Thymus (tissue), 11 donors: ENCODE data around the gene ZCCHC7. TPM values are rescaled to one million over a fixed set of nuclear protein-coding genes. Genes with fewer than 3 reads are reported as not detected.

Source experiments
- DNase-seq, 9 donors: peaks; one replicate each; pipeline ENCODE4 v3.0.0-alpha.2; 2013; ENCODE audit warnings: low spot score in 9 of 9, low read depth in 6 of 9, missing footprints in 1 of 9
- H3K27ac ChIP-seq, 2 donors: one replicate each; pipeline ENCODE4 v1.5.1; 2013; ENCODE audit warnings: control low read depth in 1 of 2, low read depth in 1 of 2, low read length in 1 of 2, mild to moderate bottlenecking in 1 of 2, moderate library complexity in 1 of 2
- H3K27me3 ChIP-seq, 2 donors: one replicate each; pipeline ENCODE4 v1.5.1; 2013; ENCODE audit warnings: low read length in 1 of 2; ENCODE audit not compliant: control insufficient read depth in 2 of 2, insufficient read depth in 1 of 2
- H3K36me3 ChIP-seq, 2 donors: one replicate each; pipeline ENCODE4 v1.5.1; 2013; ENCODE audit warnings: low read length in 1 of 2, mild to moderate bottlenecking in 1 of 2, moderate library complexity in 1 of 2; ENCODE audit not compliant: control insufficient read depth in 2 of 2, insufficient read depth in 2 of 2
- H3K4me1 ChIP-seq, 2 donors: one replicate each; pipeline ENCODE4 v1.5.1; 2013; ENCODE audit warnings: low read length in 2 of 2; ENCODE audit not compliant: control insufficient read depth in 2 of 2, insufficient read depth in 2 of 2
- H3K4me3 ChIP-seq, 2 donors: one replicate each; pipeline ENCODE4 v1.5.1; 2013; ENCODE audit warnings: low read length in 2 of 2, control low read depth in 1 of 2, mild to moderate bottlenecking in 1 of 2
- H3K9me3 ChIP-seq, 2 donors: one replicate each; pipeline ENCODE4 v1.5.1; 2013; ENCODE audit warnings: low read length in 1 of 2, mild to moderate bottlenecking in 1 of 2; ENCODE audit not compliant: control insufficient read depth in 2 of 2, insufficient read depth in 1 of 2
- WGBS: extraction: QIAGEN DNeasy Blood & Tissue Kit; methylation state at CpG from one replicate; pipeline ENCODE4 v1.1.7; 2013; 5-methylcytosine and 5-hydroxymethylcytosine counted together
- polyA plus RNA-seq: library from polyadenylated mRNA; stranded (reverse); fragments of 200-250 nt; gene quantifications from one replicate; pipeline ENCODE4 v1.2.3, GENCODE V29; 2013
- total RNA-seq: library from RNA; stranded (reverse); fragments of 120-200 nt; gene quantifications from one replicate; pipeline ENCODE4 v1.2.4, GENCODE V29; 2013
- donor health status: healthy.

Gene ZCCHC7
- total and polyA plus RNA-seq, 2 donors, result 21.8 to 22.6 TPM

DNA sequence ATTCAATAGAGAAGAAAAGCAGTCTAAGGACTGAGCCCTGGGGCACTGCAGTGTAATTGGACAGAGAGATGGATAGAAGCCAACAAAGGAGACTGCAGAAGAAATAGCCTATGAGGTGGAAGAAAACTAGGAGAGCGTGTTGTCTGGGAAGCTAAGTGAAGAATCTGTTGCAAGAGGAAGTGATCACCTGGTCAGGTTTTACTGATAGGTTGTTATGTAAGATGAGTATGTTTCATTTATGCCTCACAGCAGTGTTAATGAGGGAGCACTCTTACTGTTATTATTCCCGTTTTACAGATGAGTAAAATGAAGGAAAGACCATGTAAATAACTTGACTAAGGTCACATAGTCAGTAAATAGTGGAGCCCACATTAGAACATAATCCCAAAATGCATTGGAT is 222.1 kb downstream of the ZCCHC7 start:
- H3K9me3 ChIP-seq, result no peaks in the 10 kb centered on the region
- no peaks in the 10 kb centered on the region for H3K4me1 ChIP-seq
- H3K27ac ChIP-seq, result no peak overlapping the region
- no peak overlapping the region for H3K4me3 ChIP-seq
- no peaks in the 10 kb centered on the region for H3K36me3 ChIP-seq
- no peaks in the 10 kb centered on the region for H3K27me3 ChIP-seq
- 99% methylated on average over 2 of the region's 2 CpGs for WGBS
- DNase-seq, result no peak

DNA sequence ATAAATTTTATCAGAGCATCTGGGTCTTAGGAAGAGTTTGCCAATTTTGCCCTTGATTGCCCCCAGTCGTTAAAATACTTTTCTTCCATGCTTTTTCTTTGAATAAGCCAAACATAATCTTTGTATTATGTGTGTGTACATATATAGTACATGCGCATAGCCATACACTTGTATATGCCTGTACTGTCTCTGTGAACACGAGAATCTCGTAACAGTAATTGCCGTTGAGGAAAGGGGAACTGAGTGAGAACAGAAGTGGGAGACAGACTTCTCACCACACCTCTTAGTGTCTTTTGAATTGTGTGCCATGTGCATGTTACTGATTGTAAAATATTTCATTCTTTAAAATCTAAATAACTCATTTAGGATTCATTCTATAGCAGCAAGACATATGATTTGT is 222.5 kb downstream of the ZCCHC7 start:
- no peaks in the 10 kb centered on the region for H3K4me1 ChIP-seq
- H3K9me3 ChIP-seq, result no peaks in the 10 kb centered on the region
- 88% methylated on average over 5 of the region's 5 CpGs for WGBS
- H3K27ac ChIP-seq, result no peak overlapping the region
- H3K27me3 ChIP-seq, result no peaks in the 10 kb centered on the region
- H3K36me3 ChIP-seq, result no peaks in the 10 kb centered on the region
- H3K4me3 ChIP-seq, result no peak overlapping the region
- DNase-seq, result no peak

DNA sequence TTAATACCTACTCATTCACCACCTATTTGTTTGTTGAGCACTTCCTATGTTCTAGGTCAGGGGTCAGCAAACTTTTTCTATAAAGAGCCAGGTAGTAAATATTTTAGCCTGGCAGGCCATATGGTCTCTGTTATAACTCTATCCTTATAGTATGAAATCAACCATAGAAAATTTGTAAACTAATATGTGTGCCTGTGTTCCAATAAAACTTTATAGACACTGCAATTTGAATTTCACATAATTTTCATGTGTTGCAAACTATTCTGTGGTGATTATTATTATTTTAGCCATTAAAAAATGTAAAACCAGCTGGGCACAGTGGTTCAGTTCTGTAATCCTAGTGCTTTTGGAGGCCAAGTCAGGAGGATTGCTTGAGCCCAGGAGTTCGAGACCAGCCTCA is 223.3 kb downstream of the ZCCHC7 start:
- Histone ChIP-seq H3K4me1 (no peaks in the 10 kb centered on the region), H3K36me3 (no peaks in the 10 kb centered on the region), H3K9me3 (no peaks in the 10 kb centered on the region), H3K27ac (no peak overlapping the region), H3K4me3 (no peak overlapping the region), H3K27me3 (no peaks in the 10 kb centered on the region)
- WGBS, result 98% methylated on average over 1 of the region's 1 CpG
- no peak for DNase-seq

DNA sequence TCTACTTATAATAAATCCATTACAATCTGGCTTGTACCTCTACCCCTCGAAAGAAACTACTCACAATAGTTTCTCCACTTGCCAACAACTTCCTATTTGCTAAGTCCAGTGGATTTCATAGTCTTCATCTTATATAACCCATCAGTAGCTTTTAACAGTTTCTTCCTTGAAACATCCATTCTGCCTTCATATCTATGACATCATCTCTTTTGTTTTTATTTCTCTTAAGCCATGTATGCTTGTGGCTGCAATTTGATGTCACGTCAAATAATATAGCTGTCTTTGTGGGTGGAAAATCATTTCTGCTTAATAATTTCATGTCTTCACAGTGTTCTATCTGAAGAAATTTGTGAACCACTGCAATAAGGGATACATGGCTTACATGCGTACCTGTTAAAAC is 224.7 kb downstream of the ZCCHC7 start:
- peaks cover 0 to 3% of the 10 kb centered on the region in 2 donors for H3K36me3 ChIP-seq
- H3K9me3 ChIP-seq, result no peaks in the 10 kb centered on the region
- no peaks in the 10 kb centered on the region for H3K27me3 ChIP-seq
- DNase-seq, result no peak
- H3K4me3 ChIP-seq, result no peak overlapping the region
- H3K4me1 ChIP-seq, result no peaks in the 10 kb centered on the region
- WGBS, result 98% methylated on average over 3 of the region's 3 CpGs
- H3K27ac ChIP-seq, result no peak overlapping the region

DNA sequence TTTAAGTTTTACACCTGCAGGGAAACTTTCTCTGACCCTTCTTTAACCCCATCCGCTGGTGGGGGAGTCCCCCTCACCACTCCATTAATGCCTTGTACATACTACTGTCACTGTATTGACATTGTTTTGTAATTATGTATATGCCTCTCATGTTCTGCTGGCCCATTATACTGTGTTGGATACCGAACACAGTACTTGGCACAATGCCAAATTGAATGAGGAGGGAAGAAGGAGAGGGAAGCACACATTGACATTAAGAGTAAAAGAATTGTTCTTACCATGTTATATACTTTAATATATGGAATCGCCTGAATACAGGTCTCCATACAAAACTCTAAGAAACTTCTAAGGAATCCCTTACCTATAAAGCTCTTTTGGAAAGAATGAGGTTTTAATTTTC is 228.5 kb downstream of the ZCCHC7 start:
- no peak for DNase-seq
- no peaks in the 10 kb centered on the region for H3K4me1 ChIP-seq
- no peak overlapping the region for H3K27ac ChIP-seq
- no peaks in the 10 kb centered on the region for H3K27me3 ChIP-seq
- 95% methylated on average over 3 of the region's 3 CpGs for WGBS
- no peak overlapping the region for H3K4me3 ChIP-seq
- H3K9me3 ChIP-seq, result no peaks in the 10 kb centered on the region
- peaks cover 0 to 8% of the 10 kb centered on the region in 2 donors for H3K36me3 ChIP-seq

DNA sequence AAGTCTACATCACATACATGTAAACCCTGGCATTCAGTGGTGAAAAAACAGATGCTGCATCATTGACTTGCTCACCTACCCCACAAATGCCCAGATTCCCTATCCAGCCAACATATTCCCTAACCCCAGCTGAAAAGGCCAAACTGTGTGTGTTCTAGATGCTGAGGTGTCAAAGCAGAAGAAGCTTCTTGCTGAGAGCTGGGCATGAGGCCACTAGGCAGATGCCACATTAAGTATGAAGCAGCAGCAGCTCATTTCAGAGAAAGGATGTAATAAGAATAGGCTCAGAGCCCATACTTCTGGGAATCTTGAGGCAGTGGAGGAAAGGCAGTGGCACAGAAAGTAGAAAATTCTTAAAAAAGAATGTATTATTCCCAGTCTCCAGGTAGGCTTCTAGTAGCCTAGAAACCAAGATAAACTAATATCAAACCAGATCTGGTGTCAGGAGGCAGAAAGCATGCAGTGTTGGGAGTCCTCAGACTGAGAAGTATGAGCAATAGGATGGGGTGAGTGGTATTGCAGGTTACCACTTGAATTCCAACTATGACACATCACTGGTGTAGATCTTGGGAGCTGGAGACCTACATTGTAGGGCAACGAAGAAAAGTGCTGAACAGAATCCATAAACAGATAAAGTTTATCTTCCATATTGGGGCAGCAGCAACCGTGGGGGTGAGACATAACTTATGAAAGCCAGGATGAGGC is 230.3 kb downstream of the ZCCHC7 start:
- WGBS, result 97% methylated on average over 2 of the region's 2 CpGs
- no peak overlapping the region for H3K27ac ChIP-seq

DNA sequence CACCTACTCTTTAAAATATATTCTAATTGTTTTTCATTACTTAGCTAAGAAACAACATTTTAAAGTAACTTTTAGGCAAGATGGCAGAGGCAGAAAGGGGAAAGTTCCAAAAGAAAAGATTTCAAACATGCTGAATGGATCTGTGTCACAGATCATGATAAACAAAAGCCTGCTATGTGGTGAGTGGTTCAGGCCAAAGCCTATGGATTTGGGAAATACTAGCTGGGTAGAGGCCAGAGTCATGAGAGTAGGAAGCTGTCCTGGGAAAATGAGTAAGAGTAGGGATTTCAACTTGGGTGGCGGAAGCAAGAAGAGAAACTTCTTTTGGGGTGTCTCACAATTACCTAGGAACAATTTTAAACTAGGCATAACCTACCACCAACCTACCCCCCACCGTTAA is 233.4 kb downstream of the ZCCHC7 start:
- Histone ChIP-seq H3K27ac (no peak overlapping the region), H3K27me3 (no peaks in the 10 kb centered on the region), H3K4me1 (no peaks in the 10 kb centered on the region), H3K4me3 (no peak overlapping the region), H3K9me3 (no peaks in the 10 kb centered on the region), H3K36me3 (peaks cover 3 to 18% of the 10 kb centered on the region in 2 donors)
- WGBS, result 97% methylated on average over 2 of the region's 2 CpGs
- no peak for DNase-seq

More for the DNA sequence above, 230.3 kb downstream of the ZCCHC7 start:
- H3K4me1 ChIP-seq, result no peaks in the 10 kb centered on the region
- no peaks in the 10 kb centered on the region for H3K27me3 ChIP-seq
- DNase-seq, result no peak
- H3K9me3 ChIP-seq, result no peaks in the 10 kb centered on the region
- no peak overlapping the region for H3K4me3 ChIP-seq
- H3K36me3 ChIP-seq, result peaks cover 0 to 14% of the 10 kb centered on the region in 2 donors

DNA sequence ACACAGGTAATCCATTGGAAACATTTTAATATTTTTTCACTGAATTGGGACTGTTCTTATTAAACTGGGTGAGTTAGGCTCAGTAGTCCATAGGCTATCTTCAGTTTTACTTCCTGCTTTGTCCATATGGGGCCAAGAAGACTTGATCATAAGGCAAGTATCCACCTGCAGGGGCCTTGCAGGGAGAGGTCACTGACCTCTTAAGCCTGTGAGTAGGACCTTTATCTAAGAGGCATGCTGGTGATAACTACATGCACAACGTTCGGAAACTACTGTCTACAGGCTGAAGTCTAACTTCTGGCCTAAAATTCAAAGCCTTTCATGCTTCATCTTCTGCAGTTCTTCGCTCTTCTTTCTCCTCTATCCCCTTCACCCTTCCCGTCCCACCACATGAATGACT is 242.1 kb downstream of the ZCCHC7 start:
- Histone ChIP-seq H3K4me3 (no peak overlapping the region), H3K27me3 (no peaks in the 10 kb centered on the region), H3K4me1 (no peaks in the 10 kb centered on the region), H3K36me3 (no peaks in the 10 kb centered on the region), H3K9me3 (no peaks in the 10 kb centered on the region), H3K27ac (no peak overlapping the region)
- no peak for DNase-seq
- 98% methylated on average over 4 of the region's 4 CpGs for WGBS

DNA sequence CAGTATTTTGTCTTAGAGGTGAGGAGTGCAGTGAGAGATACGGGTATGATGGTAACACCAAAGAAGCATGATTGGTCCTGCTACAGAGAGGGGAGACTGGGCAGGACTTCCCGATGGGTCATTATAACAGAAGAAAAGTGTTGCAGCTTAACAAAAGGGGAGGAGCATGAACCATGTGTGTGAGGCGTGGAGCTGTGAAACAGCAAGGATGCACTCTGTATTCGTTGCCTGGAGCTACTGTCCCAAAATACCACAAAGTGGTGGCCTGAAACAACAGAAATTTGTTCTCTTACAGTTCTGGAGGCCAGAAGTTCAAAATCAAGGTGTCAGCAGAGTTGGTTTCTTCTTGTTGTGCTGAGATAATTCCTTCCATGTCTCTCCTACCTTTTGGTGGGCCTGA is 242.8 kb downstream of the ZCCHC7 start:
- Histone ChIP-seq H3K4me1 (no peaks in the 10 kb centered on the region), H3K36me3 (no peaks in the 10 kb centered on the region), H3K27me3 (no peaks in the 10 kb centered on the region), H3K27ac (no peak overlapping the region), H3K4me3 (no peak overlapping the region), H3K9me3 (no peaks in the 10 kb centered on the region)
- 95% methylated on average over 4 of the region's 4 CpGs for WGBS
- no peak for DNase-seq
